Activated CD4-positive, alpha-beta T cell treated with anti-CD3 and anti-CD28 coated beads, Interleukin-2, Interleukin-6, amounts not matched to agents 100 ng/mL and 50 ng/mL, durations not matched to agents 16 hours and 8 hours (primary cell): ENCODE data around the gene PTPRO.
"Not testable (repeated sequence)": the region's sequence is repeated elsewhere in the genome, so short reads cannot be mapped to it uniquely, and the experiment has no call there.

ENCODE experiments used
- DNase-seq: peaks from one replicate; pipeline ENCODE4 v3.0.0-alpha.2; 2020

Gene PTPRO

GRCh38 chr12:15613981-15614380 lies 291.7 kb downstream of the PTPRO start:
- DNase-seq = no peak

DNA sequence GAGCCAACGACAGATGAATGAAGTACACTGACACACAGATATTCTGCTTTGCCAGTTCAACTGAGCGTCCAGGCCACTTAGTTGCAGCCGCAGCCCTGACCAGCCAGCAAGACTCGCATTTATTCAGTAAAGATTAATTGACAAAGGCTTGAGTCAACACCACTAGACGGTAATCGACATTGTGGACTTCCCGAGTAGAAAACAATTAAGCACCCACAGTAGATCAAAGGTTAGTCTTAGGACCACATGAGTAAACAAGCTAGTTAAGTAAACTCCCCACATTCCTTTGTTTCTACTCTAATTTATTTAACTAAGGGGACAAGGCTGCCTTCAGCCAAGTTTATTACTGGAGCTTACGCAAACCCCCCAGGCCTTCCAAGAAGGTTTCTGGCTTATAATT lies 294.2 kb downstream of the PTPRO start:
- DNase-seq = not testable (repeated sequence)

DNA sequence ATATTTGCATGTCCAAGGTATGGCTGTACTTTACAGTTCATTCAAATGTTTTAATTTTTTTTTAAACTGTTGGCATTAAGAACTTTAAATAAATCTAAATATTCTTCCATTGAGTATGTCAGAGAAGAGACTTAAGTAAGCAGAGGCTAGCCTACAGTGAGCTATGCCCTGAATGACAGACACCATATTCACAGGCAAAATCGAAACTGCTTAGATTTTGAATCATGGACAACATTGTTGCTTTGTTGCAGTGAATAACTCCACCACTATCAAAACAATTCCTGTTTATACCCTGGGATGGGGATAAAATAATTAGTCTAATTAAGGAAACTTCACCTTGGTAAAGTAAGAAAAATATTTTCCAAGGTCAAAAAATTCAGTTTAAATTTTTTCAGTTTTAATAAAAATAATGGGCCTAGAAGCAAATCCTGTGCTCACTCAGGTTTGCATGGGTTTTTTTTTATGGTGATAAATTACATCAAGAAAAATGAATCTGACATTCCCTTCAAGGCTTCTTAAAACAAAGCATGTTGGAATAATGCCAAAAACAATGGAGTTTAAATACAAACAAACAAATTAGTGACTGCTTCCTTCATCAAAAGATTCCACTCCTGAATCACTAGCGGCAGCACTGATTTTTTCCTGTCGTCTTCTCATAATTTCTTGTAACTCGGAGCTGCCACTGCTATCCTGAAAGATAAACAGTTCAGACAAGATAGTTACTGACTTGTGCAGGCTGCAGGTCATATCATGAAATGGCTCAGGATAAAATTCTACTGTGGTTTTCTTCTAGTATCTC lies 298.6 kb downstream of the PTPRO start:
- DNase-seq = no peak

DNA sequence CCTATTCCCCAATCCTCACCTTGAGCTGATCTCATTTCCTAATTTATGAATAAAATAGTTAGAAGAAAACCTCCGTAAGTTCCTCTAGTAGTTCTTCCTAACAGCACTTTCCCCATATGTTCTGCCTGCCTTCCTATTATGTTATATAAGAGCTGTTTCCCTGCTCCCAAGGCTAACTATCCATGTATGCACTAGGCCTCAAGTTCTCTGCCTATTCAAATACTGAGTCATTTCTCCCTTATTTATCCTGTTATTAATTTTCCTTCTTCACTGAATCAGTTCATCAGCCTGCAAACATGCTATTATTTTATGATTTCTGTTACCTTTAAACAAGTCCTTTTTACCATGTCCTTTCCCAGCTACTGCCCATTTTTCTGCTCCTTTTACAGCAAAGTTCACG lies 302.8 kb downstream of the PTPRO start:
- DNase-seq = no peak

DNA sequence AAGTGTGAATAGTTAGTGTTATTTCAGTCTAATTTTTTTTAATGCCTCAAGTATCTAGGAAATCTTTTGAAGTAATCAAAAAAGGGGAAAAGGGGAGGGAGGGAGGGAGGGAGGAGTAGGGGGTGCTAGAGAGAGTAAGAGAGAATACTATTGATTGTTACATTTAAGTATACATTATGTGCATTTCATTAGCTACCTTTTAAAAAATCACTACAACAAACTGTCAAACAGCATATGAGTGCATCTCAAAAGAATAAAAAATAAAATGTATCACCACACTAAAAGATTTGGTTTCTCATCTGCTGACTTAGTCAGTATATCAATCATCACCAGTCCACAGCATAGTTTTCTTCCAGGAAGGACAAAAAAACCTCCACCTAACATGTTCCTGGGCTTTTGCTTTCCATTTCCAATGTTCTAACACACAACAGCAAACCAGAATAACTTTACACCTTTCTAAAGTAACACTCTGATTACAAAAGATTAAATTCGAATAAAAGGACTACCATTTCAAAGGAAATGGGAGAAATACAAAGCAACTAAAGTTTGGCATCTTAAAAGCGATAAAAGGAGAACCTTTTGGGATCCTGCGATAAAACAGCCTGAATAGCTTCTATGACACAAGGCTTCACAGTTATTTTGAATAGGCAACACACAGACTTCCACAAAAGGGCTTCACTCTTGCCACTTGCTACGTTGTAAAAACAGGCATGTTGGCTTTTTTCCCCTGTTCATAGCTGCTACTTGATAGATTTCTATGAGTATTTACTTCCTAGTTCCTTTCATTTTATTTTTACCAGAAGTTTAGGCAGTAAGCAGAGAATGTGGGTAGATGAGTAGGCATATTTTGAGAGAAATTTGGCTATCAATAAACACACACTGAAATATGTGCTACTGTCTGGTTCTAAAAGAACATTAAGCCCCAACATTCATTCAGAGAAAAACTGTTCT lies 306.0 kb downstream of the PTPRO start:
- DNase-seq = no peak

DNA sequence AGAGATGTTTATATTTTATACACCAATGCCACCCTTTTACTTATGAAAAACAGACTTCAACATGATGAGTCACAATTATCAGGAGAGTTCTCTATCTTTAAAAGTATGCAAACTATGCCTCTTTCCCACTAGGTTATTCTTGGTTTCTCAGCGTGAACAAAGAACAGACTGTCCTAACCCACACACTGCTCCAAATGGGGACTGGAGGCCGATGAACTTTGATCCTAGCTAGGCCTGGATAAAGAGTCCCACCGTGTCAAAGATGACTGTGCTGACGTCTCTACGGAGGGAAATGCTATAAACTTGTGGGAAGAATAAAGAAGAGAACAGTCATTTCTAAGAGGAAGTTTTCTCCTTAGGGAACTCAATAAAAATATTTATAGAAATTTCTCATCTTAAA lies 306.8 kb downstream of the PTPRO start:
- DNase-seq = no peak

DNA sequence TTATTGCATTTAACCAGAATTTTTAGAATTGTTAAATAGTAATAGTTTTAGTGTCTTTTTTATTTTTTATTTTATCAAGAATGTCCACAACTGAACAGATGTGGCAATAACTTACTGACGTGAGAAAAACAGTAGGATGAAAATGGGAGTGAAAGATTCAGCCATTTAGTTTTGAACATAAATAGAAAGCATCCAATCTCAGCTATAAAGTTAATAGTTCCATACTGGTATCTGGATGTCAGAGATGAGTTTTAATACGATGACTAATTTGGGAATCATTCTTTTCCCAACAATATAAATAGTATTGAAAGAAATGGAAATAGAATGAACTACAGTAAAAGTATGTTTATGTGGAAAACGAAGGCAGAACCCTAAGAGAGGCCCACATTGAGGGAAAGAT lies 307.5 kb downstream of the PTPRO start:
- DNase-seq = no peak

DNA sequence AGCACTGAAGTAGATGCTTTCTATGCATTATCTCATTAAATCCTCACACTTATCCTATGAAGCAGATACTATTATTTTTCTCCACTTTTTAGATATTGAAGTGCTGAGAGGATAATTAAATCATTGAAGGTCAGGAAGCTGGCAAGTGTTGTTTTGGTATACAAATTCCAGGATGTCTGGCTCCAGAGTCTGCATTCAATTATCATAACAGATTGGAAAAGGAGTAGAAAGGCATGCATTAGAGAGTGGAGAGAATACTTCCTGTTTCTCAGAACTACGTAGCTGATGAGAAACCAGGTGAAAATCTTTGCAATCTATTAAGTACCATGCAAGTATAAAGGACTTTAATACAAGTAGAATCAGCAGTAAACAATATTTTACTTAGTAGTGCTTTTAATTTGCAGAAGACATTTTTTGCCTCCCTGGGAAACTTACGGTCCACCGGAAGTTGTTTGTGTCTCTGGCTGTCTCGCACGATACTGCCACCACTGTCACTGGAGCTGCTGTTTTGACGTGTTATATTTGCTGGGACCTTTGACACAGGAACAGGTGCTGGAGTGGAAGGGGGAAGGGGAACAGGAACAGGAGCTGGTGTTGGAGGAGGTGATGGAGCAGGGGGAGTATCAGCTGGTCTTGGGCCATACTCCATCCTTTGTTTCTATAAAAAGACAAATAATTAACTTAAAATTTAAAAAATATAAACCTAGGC lies 308.9 kb downstream of the PTPRO start:
- no peak for DNase-seq

DNA sequence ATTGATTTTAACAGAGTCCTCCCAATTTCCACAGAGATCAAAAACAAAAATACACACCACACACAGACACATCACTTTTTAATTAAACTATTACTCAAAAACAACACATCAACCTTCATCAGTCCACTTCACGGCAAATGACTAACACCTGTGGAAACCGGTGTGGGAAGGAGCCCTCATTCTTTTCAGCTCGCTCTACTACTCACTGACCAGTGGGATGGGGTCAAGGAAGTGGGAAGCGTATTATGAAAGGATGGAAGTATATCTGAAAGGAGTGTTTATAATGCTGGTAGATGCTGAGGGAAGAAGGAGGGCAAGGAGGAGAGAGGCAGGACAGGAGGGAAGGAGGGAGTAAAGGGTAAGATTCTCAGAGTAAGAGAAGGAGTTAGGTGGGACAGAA lies 310.4 kb downstream of the PTPRO start:
- DNase-seq = no peak

GRCh38 chr12:15633201-15633600 lies 310.9 kb downstream of the PTPRO start:
- no peak for DNase-seq

- no peak for DNase-seq
These were observed 311.8 kb downstream of the PTPRO start for GRCh38 chr12:15634010-15634683.

GRCh38 chr12:15636060-15636890 lies 314.0 kb downstream of the PTPRO start:
- DNase-seq = no peak

- DNase-seq = no peak
These were observed 315.9 kb downstream of the PTPRO start for GRCh38 chr12:15638231-15638630.

DNA sequence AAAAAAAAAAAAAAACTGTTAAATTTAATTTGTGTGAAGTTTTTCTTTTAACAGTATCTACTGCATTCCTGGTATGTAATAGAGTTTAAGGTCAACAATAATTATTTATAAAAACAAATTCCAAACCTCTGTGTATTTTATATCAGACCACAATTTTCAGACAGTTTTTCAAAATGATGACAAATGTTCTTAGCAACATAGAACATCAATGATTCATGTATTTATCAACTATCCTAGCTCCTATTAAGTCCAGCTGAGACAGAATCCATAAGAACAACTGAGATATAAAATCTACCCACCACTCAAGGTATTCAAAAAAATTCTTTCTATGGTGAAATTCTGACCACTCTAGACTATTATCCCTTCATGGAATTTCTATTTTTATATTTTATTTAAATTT lies 322.4 kb downstream of the PTPRO start:
- no peak for DNase-seq

- no peak for DNase-seq
These were observed 324.3 kb downstream of the PTPRO start for GRCh38 chr12:15646581-15646980.
